Esophagus muscularis mucosa (tissue), 4 donors: ENCODE measurements around the gene ZMYND15. TPM values are rescaled to one million over a fixed set of nuclear protein-coding genes. Genes with fewer than 3 reads are reported as not detected.

Experiments used
- DNase-seq: peaks from one replicate; pipeline ENCODE4 v3.0.0-alpha.2; 2017; ENCODE audit errors: extremely low spot score
- H3K27ac ChIP-seq, 4 donors: fragments of 200-600 bp; sonication (generic); replicated peaks in 1 of 4; 1 replicate in 3 of 4; 2 replicates in 1 of 4; pipeline ENCODE4 v1.5.1; 2016 to 2019; ENCODE audit warnings: mild to moderate bottlenecking in 1 of 4
- H3K27me3 ChIP-seq, 4 donors: fragments of 200-600 bp; sonication (generic); one replicate each; pipeline versions ENCODE4 v1.5.1 to v1.6.0; 2016 to 2019
- H3K36me3 ChIP-seq, 4 donors: fragments of 200-600 bp; sonication (generic); one replicate each; pipeline ENCODE4 v1.5.1; 2016 to 2019
- H3K4me1 ChIP-seq, 4 donors: fragments of 200-600 bp; sonication (generic); one replicate each; pipeline ENCODE4 v1.5.1; 2016 to 2019
- H3K4me3 ChIP-seq, 4 donors: fragments of 200-600 bp; sonication (generic); 1 replicate in 2 of 4; 2 replicates in 2 of 4; pipeline ENCODE4 v1.5.1; 2016 to 2019; ENCODE audit warnings: mild to moderate bottlenecking in 4 of 4, moderate library complexity in 1 of 4
- H3K9me3 ChIP-seq, 4 donors: fragments of 200-600 bp; sonication (generic); 1 replicate in 3 of 4; 2 replicates in 1 of 4; pipeline ENCODE4 v1.5.1; 2016 to 2019
- CTCF ChIP-seq, 3 experiments: fragments of 200-600 bp in 2 of 3; fragments of 450-650 bp in 1 of 3; sonication (generic) in 2 of 3; IDR thresholded peaks; one replicate each; pipeline ENCODE4 v1.5.1; 2017 to 2019; ENCODE audit warnings: antibody characterized with exemption in 3 of 3, mild to moderate bottlenecking in 2 of 3, moderate library complexity in 1 of 3
- EP300 ChIP-seq: sonication (generic); formaldehyde crosslinking; IDR thresholded peaks from one replicate; pipeline ENCODE4 v1.6.1; 2017; ENCODE audit warnings: antibody characterized with exemption
- POLR2A ChIP-seq: fragments of 450-650 bp; IDR thresholded peaks from one replicate; pipeline ENCODE4 v1.6.1; 2017; ENCODE audit warnings: antibody characterized with exemption, moderate library complexity, mild to moderate bottlenecking, low read depth
- POLR2AphosphoS5 ChIP-seq, 2 donors: sonication (generic); formaldehyde crosslinking; IDR thresholded peaks; one replicate each; pipeline ENCODE4 v1.6.1; 2017; ENCODE audit warnings: antibody characterized with exemption in 2 of 2
- WGBS: methylation state at CpG from one replicate; pipeline ENCODE4 v1.1.5; 2018; 5-methylcytosine and 5-hydroxymethylcytosine counted together
- intact Hi-C: fragments of 100-400 bp; cut with DNase I; formaldehyde crosslinking; loops from one replicate; pipeline ENCODE4 v1.15.1; 2023
- total RNA-seq, 4 donors: library from RNA; depleted of rRNA; stranded (reverse); fragments of >200 nt; gene quantifications; one replicate each; pipeline versions ENCODE4 v1.1.0 to v1.2.1, GENCODE V29; 2016

Gene ZMYND15
- total RNA-seq, 4 donors from 2014 or later, result 0.23 to 0.50 (median 0.42) TPM; not detected in 1

GRCh38 chr17:4789701-4789950 lies 50.0 kb downstream of the ZMYND15 start:
- Histone ChIP-seq H3K4me3 (peak overlapping the region; percentile 71 to 84 (median 74)), H3K9me3 (no peaks in the 10 kb centered on the region), H3K27me3 (peaks cover 0 to 13% (median 4%) of the 10 kb centered on the region in 4 donors), H3K27ac (peak overlapping the region; percentile 94 to 98 (median 98)), H3K36me3 (no peaks in the 10 kb centered on the region), H3K4me1 (peaks cover 36 to 50% (median 49%) of the 10 kb centered on the region in 4 donors)
- intact Hi-C loops, result loop anchor here (2.0 kb wide), 1 partner anchor 57 kb away; no protein-coding TSS in a partner anchor
- DNase-seq, result no peak
- TF ChIP-seq EP300 (no peak), POLR2A (no peak), CTCF (IDR thresholded peaks at IDR 0.05) (no peak), POLR2AphosphoS5 (IDR thresholded peaks at IDR 0.05) (no peak)
- 0% methylated on average over 20 of the region's 25 CpGs for WGBS

GRCh38 chr17:4789951-4790704 lies 50.5 kb downstream of the ZMYND15 start:
- H3K9me3 ChIP-seq, result no peaks in the 10 kb centered on the region
- DNase-seq, result peak; percentile 94
- intact Hi-C loops, result loop anchor here (2.0 kb wide), 1 partner anchor 57 kb away; no protein-coding TSS in a partner anchor
- 0% methylated on average over 19 of the region's 91 CpGs for WGBS
- H3K4me1 ChIP-seq, result peaks cover 33 to 47% (median 45%) of the 10 kb centered on the region in 4 donors
- TF ChIP-seq POLR2A (peak; percentile 54), CTCF (IDR thresholded peaks at IDR 0.05) (peak; percentile 81 to 85 (median 82)), POLR2AphosphoS5 (IDR thresholded peaks at IDR 0.05) (peak; percentile 73 to 94), EP300 (no peak)
- H3K36me3 ChIP-seq, result no peaks in the 10 kb centered on the region
- H3K4me3 ChIP-seq, result peak overlapping the region; percentile 71 to 84 (median 74)
- H3K27me3 ChIP-seq, result peaks cover 0 to 9% (median 3%) of the 10 kb centered on the region in 4 donors
- peak overlapping the region; percentile 94 to 98 (median 98) for H3K27ac ChIP-seq

- H3K4me3 ChIP-seq, result peak overlapping the region; percentile 71 to 84 (median 74)
- peak overlapping the region; percentile 94 to 98 (median 98) for H3K27ac ChIP-seq
- intact Hi-C loops, result no loop called here
- TF ChIP-seq POLR2A (no peak), EP300 (no peak), POLR2AphosphoS5 (IDR thresholded peaks at IDR 0.05) (no peak), CTCF (IDR thresholded peaks at IDR 0.05) (no peak)
- no peak for DNase-seq
- no peaks in the 10 kb centered on the region for H3K36me3 ChIP-seq
- H3K27me3 ChIP-seq, result peaks cover 0 to 3% (median under 1%) of the 10 kb centered on the region in 4 donors
- H3K9me3 ChIP-seq, result no peaks in the 10 kb centered on the region
- peaks cover 30 to 44% (median 40%) of the 10 kb centered on the region in 4 donors for H3K4me1 ChIP-seq
- 49% methylated on average over 7 of the region's 7 CpGs for WGBS
Observed at GRCh38 chr17:4790705-4791088, 51.1 kb downstream of the ZMYND15 start.

GRCh38 chr17:4795168-4795567 lies 55.5 kb downstream of the ZMYND15 start:
- Histone ChIP-seq H3K4me1 (peaks cover 15 to 23% (median 19%) of the 10 kb centered on the region in 4 donors), H3K27me3 (no peaks in the 10 kb centered on the region), H3K4me3 (peak overlapping the region in 1 of 4 donors; percentile 94), H3K9me3 (no peaks in the 10 kb centered on the region), H3K27ac (peak overlapping the region; percentile 77 to 88 (median 83)), H3K36me3 (peaks cover 12 to 27% (median 25%) of the 10 kb centered on the region in 4 donors)
- intact Hi-C loops, result no loop called here
- 92% methylated on average over 1 of the region's 1 CpG for WGBS
- no peak for DNase-seq
- TF ChIP-seq POLR2AphosphoS5 (IDR thresholded peaks at IDR 0.05), result no peak
- TF ChIP-seq CTCF (IDR thresholded peaks at IDR 0.05), result no peak

Other genes starting within 250 kb of the ZMYND15 start
- gene SPNS2, start 241.0 kb upstream of the ZMYND15 start, total RNA-seq, result 10 to 100 TPM in 3 of 4 donors, 1 to 10 TPM in 1; 10.0 to 19.9 (median 18.8) TPM
- 10 to 100 TPM; 31.6 to 45.4 (median 36.1) TPM for gene MYBBP1A, start 184.4 kb upstream of the ZMYND15 start, total RNA-seq
- not detected for gene GGT6, start 179.3 kb upstream of the ZMYND15 start, total RNA-seq
- gene SMTNL2, start 155.3 kb upstream of the ZMYND15 start, total RNA-seq, result 1 to 10 TPM; 3.0 to 7.2 (median 4.7) TPM
- not detected for gene ALOX15, start 98.2 kb upstream of the ZMYND15 start, total RNA-seq
- 10 to 100 TPM; 17.0 to 35.0 (median 24.0) TPM for gene PELP1, start 35.7 kb upstream of the ZMYND15 start, total RNA-seq
- gene ARRB2, start 29.2 kb upstream of the ZMYND15 start, total RNA-seq, result 10 to 100 TPM; 25.4 to 41.4 (median 31.4) TPM
- 10 to 100 TPM; 23.3 to 36.4 (median 26.6) TPM for gene MED11, start 8.4 kb upstream of the ZMYND15 start, total RNA-seq
- 10 to 100 TPM in 2 of 4 donors, 1 to 10 TPM in 2; 5.8 to 21.7 (median 9.4) TPM for gene CXCL16, start 95 bp downstream of the ZMYND15 start, total RNA-seq
- gene TM4SF5, start 32.1 kb downstream of the ZMYND15 start, total RNA-seq, result not detected
- gene VMO1, start 46.5 kb downstream of the ZMYND15 start, total RNA-seq, result 1 to 10 TPM in 3 of 4 donors, under 1 TPM in 1; 0.86 to 3.3 (median 2.6) TPM
- gene GLTPD2, start 49.1 kb downstream of the ZMYND15 start, total RNA-seq, result not detected
- gene PSMB6, start 56.3 kb downstream of the ZMYND15 start, total RNA-seq, result 100 to 1,000 TPM; 162 to 205 (median 190) TPM
- gene PLD2, start 67.3 kb downstream of the ZMYND15 start, total RNA-seq, result 10 to 100 TPM in 3 of 4 donors, 1 to 10 TPM in 1; 9.6 to 15.2 (median 12.0) TPM
- 10 to 100 TPM; 28.8 to 55.2 (median 38.8) TPM for gene MINK1, start 93.5 kb downstream of the ZMYND15 start, total RNA-seq
- 1 to 10 TPM in 2 of 4 donors, under 1 TPM in 2; 0.32 to 1.5 (median 0.88) TPM for gene C17orf107, start 159.7 kb downstream of the ZMYND15 start, total RNA-seq
- gene CHRNE, start 163.3 kb downstream of the ZMYND15 start, total RNA-seq, result 1 to 10 TPM in 1 of 4 donors, under 1 TPM in 2, not detected in 1; 0.13 to 1.2 (median 0.63) TPM
- under 1 TPM in 1 of 4 donors, not detected in 3; 0.33 TPM for gene GP1BA, start 192.4 kb downstream of the ZMYND15 start, total RNA-seq
- gene SLC25A11, start 200.2 kb downstream of the ZMYND15 start, total RNA-seq, result 10 to 100 TPM; 38.8 to 73.4 (median 55.5) TPM
- gene RNF167, start 200.4 kb downstream of the ZMYND15 start, total RNA-seq, result 10 to 100 TPM; 59.8 to 96.3 (median 69.5) TPM
- 1,000 to 10,000 TPM; 1,019 to 1,635 (median 1,341) TPM for gene PFN1, start 208.7 kb downstream of the ZMYND15 start, total RNA-seq
- gene ENO3, start 211.3 kb downstream of the ZMYND15 start, total RNA-seq, result 1 to 10 TPM; 1.2 to 7.2 (median 2.1) TPM
- 10 to 100 TPM; 45.5 to 74.7 (median 63.6) TPM for gene SPAG7, start 228.0 kb downstream of the ZMYND15 start, total RNA-seq
- gene CAMTA2, start 247.8 kb downstream of the ZMYND15 start, total RNA-seq, result 10 to 100 TPM; 24.0 to 48.2 (median 28.4) TPM